ENCODE results near the gene ZBTB47.

ZBTB47 gene

DNA sequence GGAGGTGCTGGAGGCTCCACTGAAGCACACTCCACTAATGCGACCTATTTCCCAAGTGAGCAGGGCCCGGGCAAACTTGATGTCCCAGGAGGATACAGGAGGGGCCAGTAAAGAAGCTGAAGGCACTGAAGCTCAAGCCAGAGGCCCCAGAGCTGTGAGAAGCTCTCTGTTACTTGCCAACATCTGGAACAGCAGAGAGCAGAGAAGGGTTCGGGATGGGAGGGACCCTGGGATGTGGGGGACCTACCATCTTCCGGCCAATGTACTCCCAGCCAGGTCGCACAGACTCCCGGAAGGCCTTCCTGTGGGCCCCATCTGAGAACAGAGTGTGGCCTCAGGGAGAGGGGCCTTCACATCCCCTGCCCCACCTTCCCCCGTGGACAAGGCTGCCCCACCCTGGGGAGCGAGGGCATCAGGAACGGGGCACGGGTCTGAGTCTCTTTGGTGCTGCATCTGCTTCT, 46.0 kb downstream of the ZBTB47 start:
- Histone ChIP-seq H3K9me3 (ENCODE audit: control insufficient read depth, insufficient read depth, low read length) (no peaks in the 10 kb centered on the region), H3K36me3 (ENCODE audit: control insufficient read depth, insufficient read depth, low read length) (no peaks in the 10 kb centered on the region), H3K27me3 (ENCODE audit: control insufficient read depth, insufficient read depth, low read length) (no peaks in the 10 kb centered on the region), H3K4me3 (ENCODE audit: low read depth, low read length) (no peak overlapping the region), H3K9ac (ENCODE audit: low read depth, low read length) (no peak overlapping the region), H3K4me1 (ENCODE audit: control insufficient read depth, insufficient read depth, low read length) (no peaks in the 10 kb centered on the region)

DNA sequence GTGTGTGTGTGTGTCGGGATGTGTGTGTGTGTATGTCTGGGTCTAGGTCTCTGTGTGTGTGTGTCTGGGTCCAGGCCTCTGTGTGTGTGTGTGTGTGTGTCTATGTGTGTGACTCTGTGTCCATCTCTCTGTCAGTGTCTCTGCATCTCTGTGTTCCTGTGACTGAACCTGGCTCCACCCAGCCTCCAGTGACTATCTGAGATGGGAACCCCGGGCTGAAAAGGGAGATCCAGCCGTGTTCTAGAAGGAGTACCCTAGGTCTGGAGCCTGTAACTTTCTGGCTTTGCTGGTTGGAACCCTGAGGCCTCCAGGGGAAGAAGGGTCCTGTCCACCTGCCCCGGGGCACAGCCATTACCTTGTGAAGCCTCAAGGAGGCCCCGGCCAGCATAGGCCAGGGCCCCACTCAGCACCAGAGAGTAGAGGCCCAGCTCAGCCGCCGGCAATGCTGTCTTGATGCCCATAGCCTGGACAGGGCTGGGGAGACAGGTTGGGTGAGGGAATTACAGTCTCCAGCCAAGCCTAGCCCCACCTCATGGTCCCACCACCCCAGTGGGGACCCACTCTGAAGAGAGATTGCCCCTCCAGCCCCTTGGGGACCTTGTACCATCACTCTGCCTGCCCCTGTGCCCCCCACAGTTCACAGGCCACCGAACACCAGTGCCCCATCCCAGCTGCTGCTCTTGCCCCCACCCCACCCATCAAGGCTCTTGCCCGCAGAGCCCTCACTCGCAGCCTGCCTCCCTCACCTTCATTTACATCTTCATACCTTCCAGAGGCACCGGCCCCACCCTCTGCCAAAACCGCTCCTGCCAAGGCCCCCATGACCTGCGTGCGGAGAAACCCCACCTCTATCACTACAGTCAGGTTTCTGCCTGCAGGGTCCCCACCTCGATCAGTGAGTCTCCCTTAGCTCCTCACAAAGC, 47.1 kb downstream of the ZBTB47 start:
- no peak overlapping the region for H3K4me3 ChIP-seq (ENCODE audit: low read depth, low read length)
- no peaks in the 10 kb centered on the region for H3K9me3 ChIP-seq (ENCODE audit: control insufficient read depth, insufficient read depth, low read length)
- no peak overlapping the region for H3K9ac ChIP-seq (ENCODE audit: low read depth, low read length)
- H3K27me3 ChIP-seq (ENCODE audit: control insufficient read depth, insufficient read depth, low read length): no peaks in the 10 kb centered on the region
- no peaks in the 10 kb centered on the region for H3K36me3 ChIP-seq (ENCODE audit: control insufficient read depth, insufficient read depth, low read length)
- H3K4me1 ChIP-seq (ENCODE audit: control insufficient read depth, insufficient read depth, low read length): no peaks in the 10 kb centered on the region

DNA sequence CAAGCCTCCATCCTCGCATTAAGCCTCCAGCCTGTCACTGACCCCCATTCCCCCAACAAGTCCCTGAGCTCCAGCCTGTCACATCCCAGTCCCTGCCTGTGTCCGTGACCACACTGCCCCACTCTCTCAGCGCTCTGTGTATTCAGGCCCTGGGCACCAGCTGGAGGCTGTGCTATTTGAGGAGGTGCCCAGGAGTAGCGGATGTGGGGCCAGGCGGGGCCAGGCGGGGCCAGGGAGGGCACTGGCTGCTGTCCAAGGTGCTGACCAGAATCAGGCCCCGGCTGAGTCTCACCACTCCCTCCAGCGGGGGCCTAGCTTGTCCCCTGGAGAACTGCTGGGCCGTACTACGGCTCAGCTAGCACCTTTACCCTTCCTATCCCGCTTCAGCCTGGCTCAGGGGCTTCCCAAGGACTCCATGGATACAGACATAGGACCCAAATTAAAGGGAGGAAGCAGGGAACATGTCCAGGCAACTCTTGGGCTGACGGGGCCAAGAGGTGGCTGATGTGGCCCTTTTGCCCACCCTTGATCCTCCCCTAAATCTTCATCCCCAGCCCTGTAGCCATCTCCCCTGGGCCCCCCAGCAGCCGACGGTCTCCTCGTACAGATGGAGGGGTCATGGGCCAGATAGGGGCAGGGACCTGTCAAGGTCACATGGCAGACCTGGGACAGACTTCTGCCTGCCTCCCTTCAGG, 48.0 kb downstream of the ZBTB47 start:
- H3K4me3 ChIP-seq (ENCODE audit: low read depth, low read length): no peak overlapping the region

DNA sequence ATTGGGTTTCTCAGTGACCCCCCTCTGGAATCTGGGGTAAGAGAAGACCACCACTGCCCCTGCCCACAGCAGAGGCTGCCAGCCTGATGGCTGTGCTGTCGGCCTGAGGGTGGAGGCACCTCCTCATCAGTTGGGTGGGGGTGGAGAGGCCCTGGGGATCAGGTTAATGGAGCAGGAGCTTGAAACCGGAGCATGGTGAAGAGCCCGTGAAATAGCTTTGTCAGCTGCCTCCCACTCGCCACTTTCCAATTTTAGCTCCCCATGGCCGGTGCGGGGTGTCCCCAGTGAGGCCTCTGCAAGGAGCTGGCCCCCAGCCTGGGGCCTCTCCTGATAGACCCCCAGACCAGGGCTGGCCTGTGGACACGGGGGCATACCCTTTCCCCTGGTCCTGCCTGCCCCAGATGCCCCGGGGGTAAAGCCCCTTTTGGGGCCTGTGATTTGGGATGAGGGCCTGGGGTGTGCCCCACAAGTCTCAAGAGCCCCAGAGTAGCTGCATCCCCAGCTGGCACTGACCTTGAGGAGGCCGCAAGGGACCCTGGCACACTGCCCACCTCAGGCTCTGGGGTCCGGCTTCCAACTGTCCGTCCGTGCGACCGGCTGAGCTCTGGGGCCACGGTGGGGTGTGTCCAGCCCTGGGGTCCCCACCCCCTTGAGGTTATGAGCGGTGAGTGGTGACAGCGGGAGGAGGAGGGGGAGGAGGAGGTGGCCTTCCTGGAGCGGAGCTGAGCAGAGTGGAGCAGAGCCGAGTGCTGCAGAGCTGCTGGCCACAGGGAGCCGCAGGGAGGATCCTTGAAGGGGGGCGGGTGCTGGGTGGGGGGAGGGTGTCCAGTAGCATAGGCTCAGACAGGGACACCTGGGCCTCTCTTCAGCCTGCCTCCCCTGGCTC, 48.8 kb downstream of the ZBTB47 start, which contains the start of gene HHATL:
Gene HHATL (minus strand): TSS at position 733 of the 886 bp plus-strand sequence. CDS start 1,972 bp downstream, outside the sequence.
- Histone ChIP-seq H3K4me1 (ENCODE audit: control insufficient read depth, insufficient read depth, low read length) (no peaks in the 10 kb centered on the region), H3K4me3 (ENCODE audit: low read depth, low read length) (no peak within 1 kb of the TSS), H3K9ac (ENCODE audit: low read depth, low read length) (no peak within 1 kb of the TSS), H3K9me3 (ENCODE audit: control insufficient read depth, insufficient read depth, low read length) (no peaks in the 10 kb centered on the region), H3K27me3 (ENCODE audit: control insufficient read depth, insufficient read depth, low read length) (no peaks in the 10 kb centered on the region), H3K36me3 (ENCODE audit: control insufficient read depth, insufficient read depth, low read length) (no peaks in the 10 kb centered on the region)

More for the DNA sequence above, 48.0 kb downstream of the ZBTB47 start:
- H3K9me3 ChIP-seq (ENCODE audit: control insufficient read depth, insufficient read depth, low read length): no peaks in the 10 kb centered on the region
- no peaks in the 10 kb centered on the region for H3K4me1 ChIP-seq (ENCODE audit: control insufficient read depth, insufficient read depth, low read length)
- H3K27me3 ChIP-seq (ENCODE audit: control insufficient read depth, insufficient read depth, low read length): no peaks in the 10 kb centered on the region
- no peaks in the 10 kb centered on the region for H3K36me3 ChIP-seq (ENCODE audit: control insufficient read depth, insufficient read depth, low read length)
- H3K9ac ChIP-seq (ENCODE audit: low read depth, low read length): no peak overlapping the region

DNA sequence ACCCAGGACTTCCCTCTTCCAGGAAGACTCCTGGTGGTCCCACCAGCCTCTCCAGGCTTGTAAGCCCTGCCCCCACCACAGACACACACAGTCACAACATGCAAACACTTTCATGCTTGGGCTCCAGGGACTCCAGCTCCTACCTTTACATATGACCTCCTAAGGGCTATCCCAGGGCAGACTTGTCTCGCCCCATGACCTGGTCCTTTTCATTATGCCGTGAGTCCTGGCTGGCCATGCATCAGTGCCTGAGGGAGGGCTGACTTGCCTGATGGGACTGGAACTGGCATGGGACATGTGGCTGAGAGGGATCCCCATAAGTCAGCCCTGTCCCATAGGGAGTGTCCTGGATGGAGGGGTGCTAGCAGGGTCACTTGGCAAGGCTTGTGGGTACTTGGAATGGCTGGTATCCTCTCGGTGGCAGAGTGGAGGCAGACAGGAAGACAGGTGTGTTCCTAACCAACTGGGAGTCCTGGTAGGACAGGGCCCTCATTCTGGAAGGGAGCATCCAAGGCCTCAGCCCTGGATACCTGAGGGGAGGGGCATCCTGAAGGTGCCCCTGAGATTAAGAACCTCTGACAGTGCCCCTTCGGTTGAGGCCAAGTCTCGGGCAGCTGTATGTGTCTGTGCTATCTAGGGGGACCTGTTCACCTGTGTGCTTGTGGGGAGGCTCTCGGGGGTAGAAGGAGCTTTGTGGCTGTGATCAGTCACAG, 49.6 kb downstream of the ZBTB47 start:
- Histone ChIP-seq H3K4me1 (ENCODE audit: control insufficient read depth, insufficient read depth, low read length) (no peaks in the 10 kb centered on the region), H3K36me3 (ENCODE audit: control insufficient read depth, insufficient read depth, low read length) (no peaks in the 10 kb centered on the region), H3K4me3 (ENCODE audit: low read depth, low read length) (no peak overlapping the region), H3K27me3 (ENCODE audit: control insufficient read depth, insufficient read depth, low read length) (no peaks in the 10 kb centered on the region), H3K9ac (ENCODE audit: low read depth, low read length) (no peak overlapping the region), H3K9me3 (ENCODE audit: control insufficient read depth, insufficient read depth, low read length) (no peaks in the 10 kb centered on the region)

DNA sequence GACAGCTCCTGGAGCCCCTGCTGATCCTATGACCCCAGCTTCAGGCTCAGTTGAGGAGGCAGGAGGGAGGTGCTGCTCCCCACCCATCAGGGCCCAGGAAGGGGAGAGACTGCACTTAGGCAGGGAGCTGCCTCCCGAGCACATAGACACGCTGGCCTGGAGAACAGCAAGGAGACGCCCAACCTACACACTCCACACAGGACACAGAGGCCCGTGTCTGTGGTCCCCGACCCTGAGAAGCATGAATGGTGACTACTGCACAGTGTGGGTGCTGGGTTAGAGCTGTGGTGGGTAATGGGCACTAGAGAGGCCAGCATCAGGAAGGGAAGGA, 50.2 kb downstream of the ZBTB47 start:
- H3K27me3 ChIP-seq (ENCODE audit: control insufficient read depth, insufficient read depth, low read length): no peaks in the 10 kb centered on the region
- H3K4me1 ChIP-seq (ENCODE audit: control insufficient read depth, insufficient read depth, low read length): no peaks in the 10 kb centered on the region

DNA sequence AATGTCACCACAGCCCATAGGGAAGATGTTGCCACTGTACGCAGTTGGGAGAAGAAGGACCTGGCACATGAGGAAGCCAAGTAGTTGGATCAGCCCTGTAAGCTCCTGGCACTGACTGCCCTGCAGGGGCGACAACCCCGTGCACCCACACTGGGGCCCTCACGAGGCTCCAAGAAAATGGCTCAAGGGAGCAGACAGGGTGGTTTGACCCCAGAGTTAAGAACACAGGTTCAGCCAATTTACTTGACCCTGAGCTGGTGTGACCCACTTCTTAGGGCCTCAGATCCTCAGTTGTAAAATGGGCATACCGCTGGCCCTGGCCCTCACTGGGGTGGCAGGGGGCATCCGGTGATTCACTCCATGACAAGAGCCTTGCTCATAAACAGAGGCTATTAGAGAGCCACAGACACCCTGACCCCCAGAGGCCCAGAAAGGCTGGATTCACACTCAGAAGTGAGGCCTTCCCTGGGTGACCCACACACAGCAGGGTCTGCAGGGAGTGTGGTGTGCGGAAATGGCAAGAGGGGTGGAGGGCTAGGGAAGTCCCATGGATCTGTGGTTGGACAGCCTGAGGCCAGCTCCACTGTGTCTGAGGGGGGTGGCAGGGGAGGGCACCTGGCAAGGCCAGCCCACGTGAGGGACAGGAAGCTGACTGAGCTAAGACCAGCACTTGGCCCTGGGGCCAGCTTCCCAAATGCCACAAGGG, 50.8 kb downstream of the ZBTB47 start:
- Histone ChIP-seq H3K4me1 (ENCODE audit: control insufficient read depth, insufficient read depth, low read length) (no peaks in the 10 kb centered on the region), H3K27me3 (ENCODE audit: control insufficient read depth, insufficient read depth, low read length) (no peaks in the 10 kb centered on the region), H3K36me3 (ENCODE audit: control insufficient read depth, insufficient read depth, low read length) (no peaks in the 10 kb centered on the region), H3K9ac (ENCODE audit: low read depth, low read length) (no peak overlapping the region), H3K4me3 (ENCODE audit: low read depth, low read length) (no peak overlapping the region), H3K9me3 (ENCODE audit: control insufficient read depth, insufficient read depth, low read length) (no peaks in the 10 kb centered on the region)

More for the DNA sequence above, 50.2 kb downstream of the ZBTB47 start:
- H3K4me3 ChIP-seq (ENCODE audit: low read depth, low read length): no peak overlapping the region
- no peaks in the 10 kb centered on the region for H3K9me3 ChIP-seq (ENCODE audit: control insufficient read depth, insufficient read depth, low read length)
- no peaks in the 10 kb centered on the region for H3K36me3 ChIP-seq (ENCODE audit: control insufficient read depth, insufficient read depth, low read length)
- no peak overlapping the region for H3K9ac ChIP-seq (ENCODE audit: low read depth, low read length)

DNA sequence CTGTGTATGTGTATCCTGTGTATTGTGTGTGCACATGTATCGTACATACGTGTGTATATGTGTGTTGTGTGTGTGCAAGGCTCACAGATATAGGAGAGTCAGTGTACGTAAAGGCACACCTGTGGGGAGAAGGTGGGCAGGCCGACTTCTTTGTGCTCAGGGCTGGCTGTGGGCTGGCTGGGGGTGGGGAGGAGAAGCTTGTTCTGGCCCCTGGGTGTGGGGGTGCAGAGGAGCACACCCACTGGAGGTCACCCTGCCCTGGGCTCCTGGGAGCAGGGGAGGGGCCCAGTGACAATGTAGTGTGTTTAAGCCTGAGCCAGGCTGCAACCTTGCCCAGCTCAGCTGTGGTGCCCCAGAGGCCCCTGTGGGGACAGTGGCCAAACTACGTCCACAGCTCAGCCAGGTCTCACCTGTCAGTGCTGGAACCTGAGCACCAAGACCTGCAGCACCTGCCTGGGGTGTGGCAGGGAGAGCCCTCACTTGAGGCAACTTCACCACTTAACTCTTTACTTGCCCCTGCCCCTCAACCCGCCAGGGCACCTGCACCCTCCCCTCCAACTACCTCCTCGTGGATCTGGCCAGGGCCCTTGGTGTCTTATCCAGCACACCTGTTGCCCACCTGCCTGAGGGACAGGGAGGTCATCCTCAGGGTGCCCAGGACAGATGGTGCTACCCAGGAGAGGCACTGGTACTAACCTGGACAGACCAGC, 51.7 kb downstream of the ZBTB47 start:
- no peaks in the 10 kb centered on the region for H3K36me3 ChIP-seq (ENCODE audit: control insufficient read depth, insufficient read depth, low read length)
- H3K4me3 ChIP-seq (ENCODE audit: low read depth, low read length): no peak overlapping the region
- no peaks in the 10 kb centered on the region for H3K9me3 ChIP-seq (ENCODE audit: control insufficient read depth, insufficient read depth, low read length)
- H3K4me1 ChIP-seq (ENCODE audit: control insufficient read depth, insufficient read depth, low read length): no peaks in the 10 kb centered on the region
- H3K9ac ChIP-seq (ENCODE audit: low read depth, low read length): no peak overlapping the region
- no peaks in the 10 kb centered on the region for H3K27me3 ChIP-seq (ENCODE audit: control insufficient read depth, insufficient read depth, low read length)

DNA sequence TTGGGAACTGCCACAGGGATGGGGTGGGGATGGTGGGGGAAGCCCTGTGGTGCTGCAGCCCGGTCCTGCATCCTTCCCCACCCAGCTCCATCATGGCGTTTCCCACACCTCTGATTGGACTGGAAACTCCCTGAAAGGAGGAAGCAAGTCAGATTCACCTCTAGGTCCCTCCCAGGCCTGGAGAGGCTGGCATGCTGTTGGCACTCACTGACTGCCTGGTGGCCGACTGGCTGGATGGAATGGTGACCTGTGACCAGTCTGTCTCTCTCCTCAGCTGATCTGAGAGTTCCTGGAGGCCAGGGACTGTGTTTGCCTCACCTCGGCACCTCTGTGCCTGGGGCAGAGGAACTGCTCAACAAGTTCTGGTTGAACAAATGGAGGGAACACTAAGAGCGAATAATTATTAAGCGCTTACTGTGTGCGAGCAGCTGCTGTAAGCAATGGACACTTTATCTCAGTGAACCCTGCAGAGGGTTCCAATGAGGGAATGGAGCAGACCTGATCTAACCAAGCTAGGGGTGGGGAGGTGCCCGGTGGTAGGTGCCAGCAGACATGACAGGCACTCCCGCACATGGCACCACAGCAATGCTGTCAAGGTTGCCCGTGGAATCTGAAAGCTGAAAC, 52.6 kb downstream of the ZBTB47 start:
- no peak overlapping the region for H3K9ac ChIP-seq (ENCODE audit: low read depth, low read length)
- no peaks in the 10 kb centered on the region for H3K36me3 ChIP-seq (ENCODE audit: control insufficient read depth, insufficient read depth, low read length)
- H3K9me3 ChIP-seq (ENCODE audit: control insufficient read depth, insufficient read depth, low read length): no peaks in the 10 kb centered on the region
- no peak overlapping the region for H3K4me3 ChIP-seq (ENCODE audit: low read depth, low read length)
- H3K4me1 ChIP-seq (ENCODE audit: control insufficient read depth, insufficient read depth, low read length): no peaks in the 10 kb centered on the region
- no peaks in the 10 kb centered on the region for H3K27me3 ChIP-seq (ENCODE audit: control insufficient read depth, insufficient read depth, low read length)
